ENCODE measurements around the gene KIAA1958.

Gene KIAA1958

DNA sequence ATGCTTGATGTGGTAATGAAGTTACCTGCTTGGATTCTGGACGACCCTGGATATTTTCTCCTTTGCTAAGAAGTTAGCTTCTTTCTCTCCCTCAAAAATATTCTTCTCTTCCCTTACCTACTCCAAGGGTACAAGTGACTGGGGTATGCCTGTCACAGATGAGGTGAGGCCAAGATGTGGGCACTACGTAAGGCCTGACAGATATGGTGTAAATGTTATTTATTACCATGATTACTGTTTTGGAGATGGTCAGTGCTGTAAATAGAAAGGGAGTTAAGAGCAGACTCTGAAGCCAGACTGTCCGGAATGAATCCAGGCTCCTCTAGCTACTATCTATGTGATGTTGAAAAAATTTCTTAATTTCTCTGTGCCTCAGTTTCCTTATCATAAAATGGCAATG is 1.1 kb upstream of the KIAA1958 start:
- Histone ChIP-seq H4K20me1 (ENCODE audit: insufficient read depth, low read length, poor library complexity, severe bottlenecking) (peaks cover 30% of the 10 kb centered on the region), H3K4me3 (ENCODE audit: low read length, poor library complexity, severe bottlenecking) (peak overlapping the region; percentile 92), H3K9me3 (ENCODE audit: insufficient read depth, low read depth, low read length) (no peaks in the 10 kb centered on the region), H3K27me3 (ENCODE audit: insufficient read depth, low read length, poor library complexity, severe bottlenecking) (no peaks in the 10 kb centered on the region), H3F3A (ENCODE audit: low read depth) (no peaks in the 10 kb centered on the region), H3K4me1 (ENCODE audit: insufficient read depth, low read length, poor library complexity, severe bottlenecking) (peaks cover 36% of the 10 kb centered on the region), H3K9ac (ENCODE audit: low read depth, low read length, poor library complexity, severe bottlenecking) (peak overlapping the region; percentile 93), H3K79me2 (ENCODE audit: insufficient read depth, low read length) (peaks cover 47% of the 10 kb centered on the region), H3K9me2 (replicated peaks; ENCODE audit: low read depth, low read length) (no peaks in the 10 kb centered on the region), H3K4me2 (ENCODE audit: low read depth, low read length, poor library complexity, severe bottlenecking) (peak overlapping the region; percentile 93), H3K36me3 (ENCODE audit: insufficient read depth, low read length) (no peaks in the 10 kb centered on the region), H2AFZ (ENCODE audit: low read length) (no peak overlapping the region)
- TF ChIP-seq, protein P1, sequence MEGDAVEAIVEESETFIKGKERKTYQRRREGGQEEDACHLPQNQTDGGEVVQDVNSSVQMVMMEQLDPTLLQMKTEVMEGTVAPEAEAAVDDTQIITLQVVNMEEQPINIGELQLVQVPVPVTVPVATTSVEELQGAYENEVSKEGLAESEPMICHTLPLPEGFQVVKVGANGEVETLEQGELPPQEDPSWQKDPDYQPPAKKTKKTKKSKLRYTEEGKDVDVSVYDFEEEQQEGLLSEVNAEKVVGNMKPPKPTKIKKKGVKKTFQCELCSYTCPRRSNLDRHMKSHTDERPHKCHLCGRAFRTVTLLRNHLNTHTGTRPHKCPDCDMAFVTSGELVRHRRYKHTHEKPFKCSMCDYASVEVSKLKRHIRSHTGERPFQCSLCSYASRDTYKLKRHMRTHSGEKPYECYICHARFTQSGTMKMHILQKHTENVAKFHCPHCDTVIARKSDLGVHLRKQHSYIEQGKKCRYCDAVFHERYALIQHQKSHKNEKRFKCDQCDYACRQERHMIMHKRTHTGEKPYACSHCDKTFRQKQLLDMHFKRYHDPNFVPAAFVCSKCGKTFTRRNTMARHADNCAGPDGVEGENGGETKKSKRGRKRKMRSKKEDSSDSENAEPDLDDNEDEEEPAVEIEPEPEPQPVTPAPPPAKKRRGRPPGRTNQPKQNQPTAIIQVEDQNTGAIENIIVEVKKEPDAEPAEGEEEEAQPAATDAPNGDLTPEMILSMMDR (conservative IDR thresholded peaks at IDR 0.05; ENCODE audit: low read length) = no peak
- TF ChIP-seq EZH2phosphoT487 (IDR thresholded peaks at IDR 0.05; ENCODE audit: borderline replicate concordance) = no peak

- Histone ChIP-seq H3K27me3 (ENCODE audit: insufficient read depth, low read length, poor library complexity, severe bottlenecking) (no peaks in the 10 kb centered on the region), H3F3A (ENCODE audit: low read depth) (no peaks in the 10 kb centered on the region), H3K4me3 (ENCODE audit: low read length, poor library complexity, severe bottlenecking) (peak overlapping the region; percentile 79), H3K4me1 (ENCODE audit: insufficient read depth, low read length, poor library complexity, severe bottlenecking) (peaks cover 52% of the 10 kb centered on the region), H3K36me3 (ENCODE audit: insufficient read depth, low read length) (no peaks in the 10 kb centered on the region), H3K9me3 (ENCODE audit: insufficient read depth, low read depth, low read length) (no peaks in the 10 kb centered on the region), H2AFZ (ENCODE audit: low read length) (peak overlapping the region; percentile 60; the same call in 1 of the 2 replicates), H4K20me1 (ENCODE audit: insufficient read depth, low read length, poor library complexity, severe bottlenecking) (peaks cover 46% of the 10 kb centered on the region), H3K79me2 (ENCODE audit: insufficient read depth, low read length) (peaks cover 63% of the 10 kb centered on the region), H3K4me2 (ENCODE audit: low read depth, low read length, poor library complexity, severe bottlenecking) (peak overlapping the region; percentile 86), H3K9me2 (replicated peaks; ENCODE audit: low read depth, low read length) (no peaks in the 10 kb centered on the region), H3K9ac (ENCODE audit: low read depth, low read length, poor library complexity, severe bottlenecking) (peak overlapping the region; percentile 77)
- TF ChIP-seq EZH2phosphoT487 (IDR thresholded peaks at IDR 0.05; ENCODE audit: borderline replicate concordance) = no peak
Observed at GRCh38 chr9:112487008-112487798, 576 bp downstream of the KIAA1958 start.

DNA sequence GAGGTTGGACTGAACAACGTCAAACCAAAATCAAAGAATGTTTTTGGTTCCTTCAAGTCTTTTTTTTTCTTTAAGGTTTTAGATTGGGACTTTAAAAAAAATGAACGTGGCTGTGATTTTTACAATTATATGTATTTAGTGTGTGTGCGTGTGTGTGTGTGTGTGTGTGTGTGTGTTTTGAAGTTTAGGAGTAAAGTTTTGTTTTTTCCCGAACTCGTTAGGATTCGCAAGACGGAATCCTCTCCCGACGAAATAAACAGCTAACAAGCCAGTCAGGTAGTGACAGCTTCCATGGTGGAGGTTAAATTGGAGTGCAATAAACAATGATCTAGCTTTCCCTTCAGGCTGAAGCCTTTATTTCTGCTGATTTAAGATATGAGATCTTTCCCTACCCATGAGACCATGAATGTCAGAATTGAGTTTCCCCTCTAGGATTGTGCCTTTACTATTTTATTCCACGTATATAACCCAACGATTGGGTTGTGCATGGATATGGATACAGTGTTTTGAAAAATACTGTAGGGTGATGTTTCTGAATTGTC is 1.2 kb downstream of the KIAA1958 start:
- H3K4me1 ChIP-seq (ENCODE audit: insufficient read depth, low read length, poor library complexity, severe bottlenecking) = peaks cover 55% of the 10 kb centered on the region
- H3F3A ChIP-seq (ENCODE audit: low read depth) = no peaks in the 10 kb centered on the region
- H3K36me3 ChIP-seq (ENCODE audit: insufficient read depth, low read length) = peaks cover under 1% of the 10 kb centered on the region; the same call in 1 of the 2 replicates
- no peak overlapping the region for H2AFZ ChIP-seq (ENCODE audit: low read length)
- no peaks in the 10 kb centered on the region for H3K9me3 ChIP-seq (ENCODE audit: insufficient read depth, low read depth, low read length)
- H3K27me3 ChIP-seq (ENCODE audit: insufficient read depth, low read length, poor library complexity, severe bottlenecking) = no peaks in the 10 kb centered on the region
- H3K4me3 ChIP-seq (ENCODE audit: low read length, poor library complexity, severe bottlenecking) = peak overlapping the region; percentile 79
- H3K9me2 ChIP-seq (replicated peaks; ENCODE audit: low read depth, low read length) = no peaks in the 10 kb centered on the region
- TF ChIP-seq, protein P1 (conservative IDR thresholded peaks at IDR 0.05; ENCODE audit: low read length) = no peak
- no peak for TF ChIP-seq EZH2phosphoT487 (IDR thresholded peaks at IDR 0.05; ENCODE audit: borderline replicate concordance)
- H3K79me2 ChIP-seq (ENCODE audit: insufficient read depth, low read length) = peaks cover 70% of the 10 kb centered on the region
- peak overlapping the region; percentile 77 for H3K9ac ChIP-seq (ENCODE audit: low read depth, low read length, poor library complexity, severe bottlenecking)
- peaks cover 47% of the 10 kb centered on the region for H4K20me1 ChIP-seq (ENCODE audit: insufficient read depth, low read length, poor library complexity, severe bottlenecking)
- H3K4me2 ChIP-seq (ENCODE audit: low read depth, low read length, poor library complexity, severe bottlenecking) = peak overlapping the region; percentile 86
